GM13976 (cell line): ENCODE data around the gene BCAT1.

Experiments used
- DNase-seq: peaks from one replicate; pipeline ENCODE4 v3.0.0; 2012; ENCODE audit warnings: low spot score
- CTCF ChIP-seq: IDR thresholded peaks from 2 replicates; pipeline ENCODE4 v1.5.1; 2012; ENCODE audit warnings: borderline replicate concordance, mild to moderate bottlenecking; ENCODE audit not compliant: insufficient read depth; ENCODE audit errors: extremely low read depth, missing control alignments, control extremely low read depth
- in situ Hi-C: fragments of 300-500 bp; cut with MboI; formaldehyde crosslinking; loops from one replicate; pipeline ENCODE4 v1.12.0; 2022; ENCODE audit warnings: low sequenced_read_pairs, mixed read lengths, inconsistent platforms; ENCODE audit not compliant: unreplicated experiment

BCAT1 gene

GRCh38 chr12:24977711-24978110 is 28.8 kb upstream of the BCAT1 start:
- in situ Hi-C loops = no loop called here
- no peak for DNase-seq
- TF ChIP-seq CTCF = no peak

- in situ Hi-C loops = no loop called here
- DNase-seq = no peak
- TF ChIP-seq CTCF = no peak
Measured at GRCh38 chr12:24977060-24977459, 28.2 kb upstream of the BCAT1 start.

GRCh38 chr12:24975425-24975824 is 26.5 kb upstream of the BCAT1 start:
- no peak for DNase-seq

GRCh38 chr12:24974216-24974615 is 25.3 kb upstream of the BCAT1 start:
- in situ Hi-C loops = no loop called here
- no peak for TF ChIP-seq CTCF
- DNase-seq = no peak

More at GRCh38 chr12:24975425-24975824, 26.5 kb upstream of the BCAT1 start:
- in situ Hi-C loops = no loop called here
- no peak for TF ChIP-seq CTCF

GRCh38 chr12:24972078-24972477 is 23.2 kb upstream of the BCAT1 start:
- DNase-seq = no peak
- in situ Hi-C loops = no loop called here
- no peak for TF ChIP-seq CTCF

- DNase-seq = no peak
- no peak for TF ChIP-seq CTCF
Measured at GRCh38 chr12:24970177-24970576, 21.3 kb upstream of the BCAT1 start.

More at GRCh38 chr12:24970177-24970576, 21.3 kb upstream of the BCAT1 start:
- in situ Hi-C loops = no loop called here
